IMR-90 (cell line): Measurements from ENCODE around the gene RCE1. TPM values are rescaled to one million over a fixed set of nuclear protein-coding genes. Genes with fewer than 3 reads are reported as not detected.

Source experiments
- ATAC-seq: fragments of 200-7000 bp; cut with Tn5 transposase; 2 replicates; pipeline ENCODE4 v1.9.1; 2020; ENCODE audit warnings: low read depth, mild to moderate bottlenecking, moderate library complexity
- BruUV-seq: library from RNA; stranded (reverse); fragments of 400-500 nt; replicated peaks from 2 replicates; lab custom pipeline; 2021; lab: Mats Ljungman, UMichigan
- CTCF ChIA-PET: fragments of 300-600 bp; formaldehyde crosslinking; extraction: SDS; loops from one replicate; lab custom pipeline; 2021; ENCODE audit warnings: antibody characterized with exemption; lab: Yijun Ruan, JAX
- POLR2A ChIA-PET: fragments of 300-600 bp; sonication (Branson Sonifier 250); formaldehyde crosslinking; loops from one replicate; lab custom pipeline; 2022; ENCODE audit warnings: antibody characterized with exemption; ENCODE audit not compliant: unreplicated experiment; lab: Charles Lee
- DNase-seq: peaks from one replicate; pipeline ENCODE4 v3.0.0; 2013
- H2AFZ ChIP-seq: replicated peaks from 2 replicates; pipeline ENCODE3; 2013; ENCODE audit warnings: low read length, mild to moderate bottlenecking; ENCODE audit not compliant: poor library complexity
- H2AK5ac ChIP-seq: 2 replicates; pipeline ENCODE4 v1.6.1; 2013; ENCODE audit warnings: low read depth, low read length, inconsistent platforms
- H2AK9ac ChIP-seq: replicated peaks from 2 replicates; pipeline ENCODE3; 2013; ENCODE audit warnings: mild to moderate bottlenecking, low read depth, low read length, moderate library complexity; ENCODE audit not compliant: poor library complexity
- H2BK120ac ChIP-seq: 2 replicates; pipeline ENCODE4 v1.6.1; 2013; ENCODE audit warnings: low read depth, low read length, inconsistent platforms
- H2BK15ac ChIP-seq: 3 replicates; pipeline ENCODE4 v1.6.1; 2013; ENCODE audit warnings: low read depth, low read length, inconsistent platforms
- H2BK20ac ChIP-seq: 2 replicates; pipeline ENCODE4 v1.6.1; 2013; ENCODE audit warnings: low read depth, mild to moderate bottlenecking, inconsistent platforms, low read length, moderate library complexity
- H2BK5ac ChIP-seq: 2 replicates; pipeline ENCODE4 v1.6.1; 2013; ENCODE audit warnings: mild to moderate bottlenecking, low read depth, low read length, inconsistent platforms; ENCODE audit not compliant: poor library complexity, severe bottlenecking
- H3K14ac ChIP-seq: replicated peaks from 2 replicates; pipeline ENCODE4 v1.6.1; 2013; ENCODE audit warnings: low read depth, low read length, inconsistent platforms
- H3K18ac ChIP-seq: 2 replicates; pipeline ENCODE4 v1.6.1; 2013; ENCODE audit warnings: low read depth, low read length, control low read depth
- H3K23ac ChIP-seq: 2 replicates; pipeline ENCODE4 v1.6.1; 2013; ENCODE audit warnings: low read depth, low read length, inconsistent platforms
- H3K27ac ChIP-seq: 2 replicates; pipeline ENCODE4 v1.5.1; 2013; ENCODE audit warnings: mild to moderate bottlenecking, control low read depth, low read length; ENCODE audit not compliant: insufficient read depth
- H3K27me3 ChIP-seq: 2 replicates; pipeline ENCODE4 v1.6.1; 2013; ENCODE audit warnings: low read length; ENCODE audit not compliant: control insufficient read depth, insufficient read depth
- H3K36me3 ChIP-seq: 2 replicates; pipeline ENCODE4 v1.6.1; 2013; ENCODE audit warnings: low read length, mixed read lengths; ENCODE audit not compliant: control insufficient read depth, insufficient read depth
- H3K4ac ChIP-seq: 2 replicates; pipeline ENCODE4 v1.6.1; 2013; ENCODE audit warnings: low read depth, low read length, inconsistent platforms
- H3K4me1 ChIP-seq: 2 replicates; pipeline ENCODE4 v1.6.1; 2013; ENCODE audit warnings: low read length, mixed read lengths; ENCODE audit not compliant: control insufficient read depth, insufficient read depth
- H3K4me2 ChIP-seq: 2 replicates; pipeline ENCODE4 v1.6.1; 2013; ENCODE audit warnings: low read depth, mild to moderate bottlenecking, control low read depth, low read length, moderate library complexity
- H3K4me3 ChIP-seq: 2 replicates; pipeline ENCODE4 v1.5.1; 2013; ENCODE audit warnings: low read depth, mild to moderate bottlenecking, control low read depth, low read length, moderate library complexity; ENCODE audit not compliant: insufficient read depth
- H3K56ac ChIP-seq: 2 replicates; pipeline ENCODE4 v1.6.1; 2013; ENCODE audit warnings: low read length, inconsistent platforms; ENCODE audit not compliant: insufficient read depth; ENCODE audit errors: extremely low read depth
- H3K79me1 ChIP-seq, 2 experiments: 2 replicates each; pipeline ENCODE4 v1.6.1; 2013; ENCODE audit warnings: low read length in 2 of 2, inconsistent platforms in 1 of 2, low read depth in 1 of 2
- H3K9ac ChIP-seq: 2 replicates; pipeline ENCODE4 v1.6.1; 2013; ENCODE audit warnings: low read depth, low read length, control low read depth
- H3K9me1 ChIP-seq: 2 replicates; pipeline ENCODE4 v1.6.1; 2013; ENCODE audit warnings: low read length, inconsistent platforms; ENCODE audit not compliant: insufficient read depth
- H3K9me3 ChIP-seq: 2 replicates; pipeline ENCODE4 v1.6.1; 2013; ENCODE audit warnings: low read length; ENCODE audit not compliant: control insufficient read depth, insufficient read depth
- H4K20me1 ChIP-seq: 2 replicates; pipeline ENCODE4 v1.6.1; 2013; ENCODE audit warnings: low read length, inconsistent platforms; ENCODE audit not compliant: insufficient read depth
- H4K5ac ChIP-seq: 2 replicates; pipeline ENCODE4 v1.6.1; 2013; ENCODE audit warnings: mild to moderate bottlenecking, low read depth, low read length, control low read depth
- H4K8ac ChIP-seq, 2 experiments: 2 replicates each; pipeline ENCODE4 v1.6.1; 2013; ENCODE audit warnings: low read depth in 2 of 2, low read length in 2 of 2, control low read depth in 1 of 2, inconsistent platforms in 1 of 2
- H4K91ac ChIP-seq: 2 replicates; pipeline ENCODE4 v1.6.1; 2013; ENCODE audit warnings: low read depth, low read length, inconsistent platforms; ENCODE audit not compliant: insufficient read depth
- CEBPB ChIP-seq: IDR thresholded peaks from 2 replicates; pipeline ENCODE4 v1.6.1; 2012; ENCODE audit warnings: low read depth, low read length, improper control_type of control experiment
- ELK1 ChIP-seq: fragments of 150-350 bp; IDR thresholded peaks from 2 replicates; pipeline ENCODE4 v1.6.1; 2016; ENCODE audit warnings: low read depth, mild to moderate bottlenecking, low read length, moderate library complexity, borderline replicate concordance
- FOS ChIP-seq: fragments of 150-350 bp; IDR thresholded peaks from 2 replicates; pipeline ENCODE4 v1.6.1; 2016; ENCODE audit warnings: low read depth, low read length
- MAZ ChIP-seq: IDR thresholded peaks from 2 replicates; pipeline ENCODE4 v1.6.1; 2012; ENCODE audit warnings: low read depth, mild to moderate bottlenecking, low read length, improper control_type of control experiment, moderate library complexity, borderline replicate concordance
- NFE2L2 ChIP-seq: fragments of 150-350 bp; IDR thresholded peaks from 2 replicates; pipeline ENCODE4 v1.6.1; 2016; ENCODE audit warnings: low read depth, mild to moderate bottlenecking, low read length
- POLR2A ChIP-seq: IDR thresholded peaks from 2 replicates; pipeline ENCODE4 v1.6.1; 2012; ENCODE audit warnings: mild to moderate bottlenecking, low read depth, low read length
- RCOR1 ChIP-seq: IDR thresholded peaks from 2 replicates; pipeline ENCODE4 v1.6.1; 2012; ENCODE audit warnings: mild to moderate bottlenecking, low read length, improper control_type of control experiment; ENCODE audit not compliant: insufficient replicate concordance
- RFX5 ChIP-seq: IDR thresholded peaks from 2 replicates; pipeline ENCODE4 v1.8.0; 2012; ENCODE audit warnings: low read depth, mild to moderate bottlenecking, low read length, moderate library complexity
- SMC3 ChIP-seq: fragments of 150-350 bp; IDR thresholded peaks from 2 replicates; pipeline ENCODE4 v1.6.1; 2016; ENCODE audit warnings: low read depth, mild to moderate bottlenecking, antibody characterized with exemption, low read length, moderate library complexity
- USF2 ChIP-seq: fragments of 150-350 bp; IDR thresholded peaks from 2 replicates; pipeline ENCODE4 v1.6.1; 2017; ENCODE audit warnings: mild to moderate bottlenecking, antibody characterized with exemption, low read length, low read depth
- WGBS, 2 experiments: methylation state at CpG; one replicate each; pipeline versions ENCODE4 v1.1.5 to v1.1.7; 2013; ENCODE audit warnings: missing lambda C conversion rate in 2 of 2; ENCODE audit not compliant: insufficient read length in 1 of 2; ENCODE audit errors: extremely low coverage in 2 of 2; 5-methylcytosine and 5-hydroxymethylcytosine counted together
- dilution Hi-C: fragments of 300-500 bp; cut with HindIII; formaldehyde crosslinking; loops from one replicate; pipeline ENCODE4 v1.14.3; 2018; ENCODE audit warnings: low sequenced_read_pairs; ENCODE audit not compliant: unreplicated experiment
- in situ Hi-C: fragments of 300-500 bp; cut with MboI; formaldehyde crosslinking; loops from 3 replicates; pipeline ENCODE4 v1.14.3; 2019; ENCODE audit warnings: low sequenced_read_pairs, inconsistent platforms, mixed read lengths
- intact Hi-C: fragments of 100-400 bp; cut with micrococcal nuclease; formaldehyde crosslinking; loops from 2 replicates; pipeline ENCODE4 v1.10.0; 2022
- polyA plus RNA-seq, 3 experiments: library from polyadenylated mRNA; depleted of rRNA; stranded (reverse); fragments of >200 nt; gene quantifications; 2 replicates each; pipeline ENCODE4 v1.2.3, GENCODE V29; 2012; ENCODE audit warnings: low replicate concordance in 1 of 3
- total RNA-seq: library from RNA; depleted of rRNA; stranded (reverse); fragments of >200 nt; gene quantifications from 2 replicates; pipeline ENCODE4 v1.2.3, GENCODE V29; 2012

Gene RCE1
- total and polyA plus RNA-seq, 2 of the 4 experiments (the other 2 are of a cell fraction) = 6.6 to 19.4 TPM

DNA sequence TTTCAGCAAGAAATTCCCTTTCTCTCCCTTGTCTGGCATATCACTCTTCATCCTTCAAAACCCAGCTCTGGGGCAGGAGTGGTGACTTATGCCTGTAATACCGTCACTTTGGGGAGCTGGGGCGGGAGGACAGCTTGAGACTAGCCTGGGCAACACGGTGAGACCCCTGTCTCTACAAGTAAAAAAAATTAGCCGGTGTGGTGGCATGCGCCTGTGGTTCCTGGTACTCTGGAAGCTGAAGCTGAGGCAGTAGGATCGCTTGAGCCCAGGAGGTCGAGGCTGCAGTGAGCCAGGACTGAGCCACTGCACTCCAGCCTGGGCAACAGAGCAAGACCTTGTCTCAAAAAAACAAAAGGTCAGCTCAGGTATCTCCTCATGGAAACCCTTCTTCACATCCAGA is 1.4 kb upstream of the RCE1 start (continued):
- no peak for TF ChIP-seq RFX5

DNA sequence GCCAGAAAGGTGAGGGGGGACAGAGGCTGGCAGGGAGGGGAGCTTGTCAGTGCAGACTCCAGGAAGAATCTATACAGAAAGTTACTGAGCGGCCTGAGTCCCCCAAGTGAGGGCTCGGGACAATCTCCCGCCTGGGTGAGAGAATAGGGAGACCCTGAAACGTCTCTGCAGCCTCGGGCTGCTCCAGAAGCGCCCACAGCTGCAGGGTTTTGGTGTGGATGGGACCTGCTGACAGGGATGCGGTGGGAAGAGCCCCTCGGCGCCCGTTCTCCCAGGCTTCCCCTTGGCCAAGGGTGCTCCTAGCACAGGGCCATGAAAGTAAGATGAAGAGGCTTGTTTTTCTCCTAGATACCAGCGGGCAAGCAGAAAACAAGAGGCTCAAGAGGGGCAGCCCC is 743 bp upstream of the RCE1 start:
- Histone ChIP-seq H2BK15ac (no peak overlapping the region), H3K9me3 (no peaks in the 10 kb centered on the region), H3K27me3 (no peaks in the 10 kb centered on the region), H2BK5ac (peak overlapping the region; percentile 89), H3K23ac (peak overlapping the region; percentile 74; the same call in 1 of the 2 replicates), H3K9ac (peak overlapping the region; percentile 96), H3K56ac (peak overlapping the region; percentile 78; the same call in 1 of the 2 replicates), H3K4me2 (peak overlapping the region; percentile 84), H3K27ac (peak overlapping the region; percentile 97), H4K8ac (peak overlapping the region; percentile 92 to 97; a peak in 3 of 4 replicates), H3K4me3 (peak overlapping the region; percentile 81), H3K4ac (peak overlapping the region; percentile 97), H3K4me1 (peaks cover 6% of the 10 kb centered on the region), H4K91ac (peak overlapping the region; percentile 90), H3K14ac (peak overlapping the region; percentile 95), H2BK20ac (no peak overlapping the region), H4K20me1 (peaks cover 17% of the 10 kb centered on the region; the same call in 1 of the 2 replicates), H2AK5ac (peak overlapping the region; percentile 95), H3K18ac (no peak overlapping the region), H4K5ac (peak overlapping the region; percentile 20), H3K9me1 (no peaks in the 10 kb centered on the region; the same call in 1 of the 2 replicates), H2AK9ac (peak overlapping the region; percentile 100), H3K79me1 (peaks cover 38 to 77% of the 10 kb centered on the region in 2 experiments), H2BK120ac (peak overlapping the region; percentile 3; the same call in 1 of the 2 replicates), H3K36me3 (peaks cover 28% of the 10 kb centered on the region), H2AFZ (peak overlapping the region; percentile 92)
- BruUV-seq = no TSS peak
- ChIA-PET POLR2A (interaction anchor here (0.7 kb wide), 1 partner anchor 9 kb away, joined by 15 read pairs; no protein-coding TSS in a partner anchor), CTCF (interaction anchor here (1.1 to 1.4 kb wide), 3 partner anchors 40 to 134 kb away, joined by 3 read pairs; no protein-coding TSS in a partner anchor)
- dilution Hi-C loops = no loop called here
- in situ Hi-C loops = no loop called here
- 0% methylated on average over 2 of the region's 11 CpGs; no CpG with 5 or more reads in 1 of the 2 experiments for WGBS, 2 experiments
- ATAC-seq (no peak), DNase-seq (no peak)
- intact Hi-C loops = loop anchor here (5.0 kb wide), 2 partner anchors 130 to 190 kb away; no protein-coding TSS in a partner anchor
- TF ChIP-seq MAZ = no peak
- TF ChIP-seq RCOR1 = no peak
- TF ChIP-seq ELK1 = no peak
- no peak for TF ChIP-seq POLR2A
- no peak for TF ChIP-seq NFE2L2
- TF ChIP-seq FOS = no peak
- TF ChIP-seq CEBPB = no peak
- TF ChIP-seq SMC3 = no peak
- no peak for TF ChIP-seq USF2
